HG03060 (cell line): ENCODE data around the gene TAS1R3.

Source experiments
- ATAC-seq: cut with Tn5 transposase; IDR thresholded peaks from one replicate; pipeline ENCODE4 v1.9.1; 2021; ENCODE audit warnings: low read depth, moderate number of reproducible peaks; ENCODE audit not compliant: unreplicated experiment

Gene TAS1R3

DNA sequence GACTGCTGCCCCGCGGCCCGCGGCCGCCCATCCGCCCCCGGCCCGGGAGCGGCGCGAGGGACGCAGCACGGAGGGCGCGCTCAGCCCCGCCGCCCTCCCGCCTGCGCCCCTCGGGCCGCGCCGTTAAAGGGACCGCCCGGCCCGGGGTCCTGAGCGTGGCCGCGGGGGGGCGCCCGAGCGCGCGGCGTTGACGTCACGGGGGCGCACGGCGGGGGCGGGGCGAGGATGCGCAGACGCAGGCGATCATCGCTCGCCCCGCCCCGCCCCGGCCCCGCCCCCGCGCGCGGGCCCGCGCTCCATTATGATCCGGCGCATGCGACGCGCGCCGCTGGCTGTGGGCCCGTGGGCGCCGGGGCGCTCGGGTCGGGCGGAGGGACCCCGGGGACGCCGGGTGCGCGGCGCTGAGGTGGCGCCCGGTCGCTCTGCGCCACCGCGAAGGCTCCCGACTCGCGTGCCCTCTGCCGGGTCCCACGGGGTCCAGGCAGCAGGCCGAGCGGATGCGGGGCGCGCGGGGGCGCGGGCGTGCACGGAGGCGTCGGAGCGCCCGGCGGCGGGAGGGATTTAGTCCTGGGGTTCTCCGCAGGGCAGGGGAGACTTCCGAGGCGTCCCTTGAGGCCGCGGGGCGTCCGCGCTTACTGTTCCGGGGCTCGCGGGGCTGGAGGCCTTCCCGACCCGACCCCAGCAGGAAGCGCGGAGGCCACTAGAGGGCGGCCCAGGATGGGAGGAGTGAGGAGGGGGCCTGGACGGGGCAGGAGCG is 18.4 kb downstream of the TAS1R3 start, which contains the start of gene DVL1:
DVL1 (minus strand) TSS at position 163 of the 757 bp plus-strand sequence. CDS start 353 bp downstream, outside the sequence.
- no peak for ATAC-seq

DNA sequence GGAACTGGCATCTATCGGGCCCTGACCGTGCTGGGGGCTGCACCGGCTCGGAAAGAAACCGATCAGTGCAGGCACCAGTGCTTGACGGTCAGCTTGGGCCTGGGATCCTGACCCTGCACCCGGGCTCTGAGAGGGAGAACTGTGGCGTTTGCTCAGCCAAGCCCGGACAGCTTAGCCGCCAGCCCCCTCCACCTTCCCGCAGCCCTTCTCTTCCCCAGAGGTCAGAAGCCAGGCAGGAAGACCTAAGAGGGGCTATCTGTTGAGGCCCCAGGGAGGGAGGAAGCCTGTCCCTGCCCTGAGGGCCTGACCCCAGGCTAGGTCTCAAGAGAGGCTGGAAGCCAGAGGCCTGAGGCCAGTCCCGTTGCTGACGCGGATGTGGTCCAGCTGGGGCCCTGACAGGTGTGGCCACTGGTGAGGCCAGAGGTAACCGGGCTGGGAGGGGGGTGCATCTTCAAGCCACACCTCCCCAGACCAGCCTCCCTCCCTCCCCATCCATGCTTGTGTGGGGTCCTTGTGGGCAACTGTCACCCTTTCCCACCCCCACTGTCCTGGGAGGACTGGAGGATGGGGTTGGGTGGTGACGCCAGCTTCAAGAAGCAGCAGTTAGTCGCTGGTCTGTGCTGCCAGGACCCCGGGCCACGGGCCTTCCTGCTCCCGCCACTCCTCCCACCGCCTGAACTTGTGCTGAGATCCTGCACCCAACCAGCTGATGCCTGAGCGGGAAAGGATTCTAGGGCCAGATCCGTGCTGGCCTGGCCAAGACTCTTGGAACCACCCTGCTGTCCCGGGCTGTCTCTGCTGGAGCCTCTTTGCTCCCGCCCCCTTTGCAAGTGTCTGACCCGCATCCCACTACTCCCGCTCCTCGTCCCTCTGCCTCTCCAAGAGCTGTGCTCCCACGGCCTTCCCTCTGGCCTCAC is 20.7 kb downstream of the TAS1R3 start:
- ATAC-seq: no peak

DNA sequence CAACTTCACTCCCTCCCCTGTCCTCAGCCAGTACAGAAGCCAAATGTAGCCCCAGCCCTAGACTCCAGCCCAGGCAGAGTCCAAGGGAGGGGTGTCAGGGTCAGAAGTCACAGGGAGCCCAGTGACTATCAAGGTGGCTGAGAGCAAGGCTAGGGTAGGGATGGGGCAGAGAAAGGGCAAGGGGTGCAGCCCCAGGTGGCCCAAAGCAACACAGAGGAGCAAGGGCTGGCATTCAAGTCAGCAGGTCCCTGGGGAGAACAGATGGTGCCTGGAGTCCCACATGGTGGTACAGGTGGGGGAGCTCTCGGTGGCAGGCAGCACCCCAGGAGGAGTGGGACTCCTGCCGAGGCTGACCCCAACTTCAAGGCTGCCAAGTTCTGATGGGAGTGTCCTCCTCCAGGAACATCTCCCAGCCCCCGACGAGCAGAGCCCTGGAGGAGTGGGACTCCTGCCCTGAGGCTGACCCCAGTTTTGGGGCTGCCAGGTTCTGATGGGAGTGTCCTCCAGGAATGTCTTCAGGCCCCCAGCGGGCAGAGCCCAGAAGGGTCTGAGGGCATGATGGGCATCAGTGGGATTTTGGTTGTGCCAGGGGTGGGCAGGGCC is 21.8 kb downstream of the TAS1R3 start:
- no peak for ATAC-seq

DNA sequence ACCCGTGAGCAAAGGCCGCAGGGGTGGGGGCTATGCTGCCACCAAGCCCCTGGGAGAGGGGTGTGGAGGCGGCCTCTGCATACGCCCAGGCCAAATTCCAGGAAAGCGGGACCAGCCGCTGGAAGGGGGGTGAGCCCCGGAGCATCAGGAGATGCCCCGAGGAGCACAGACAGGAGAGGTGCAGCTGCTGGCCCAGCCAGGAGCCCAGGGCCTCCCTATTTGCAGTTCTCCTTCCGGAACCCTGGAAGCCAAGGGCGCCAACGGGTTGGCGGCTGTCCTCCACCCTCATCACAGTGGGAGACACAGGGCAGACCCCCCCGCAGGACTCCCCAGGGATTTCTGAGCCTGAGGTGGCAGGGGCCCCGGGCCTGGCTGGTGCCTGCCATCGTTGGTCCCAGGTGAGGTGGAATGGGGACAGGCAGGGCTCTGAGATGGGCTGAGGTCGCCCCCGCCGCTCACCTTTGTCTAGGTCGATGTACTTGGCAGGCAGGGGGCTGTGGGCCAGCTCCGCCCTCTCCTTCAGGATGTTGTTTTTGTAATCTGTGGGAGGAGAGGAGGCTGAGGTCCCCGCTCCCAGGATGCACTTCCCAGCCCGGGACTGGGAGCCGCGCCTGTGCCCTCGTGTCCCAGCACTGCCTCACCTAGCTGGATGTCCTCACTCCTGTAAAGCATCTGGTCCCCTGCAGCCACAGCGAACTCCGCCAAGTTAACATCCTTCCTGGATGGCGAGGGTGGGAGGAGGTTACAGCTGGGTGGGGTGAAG is 22.5 kb downstream of the TAS1R3 start:
- no peak for ATAC-seq

DNA sequence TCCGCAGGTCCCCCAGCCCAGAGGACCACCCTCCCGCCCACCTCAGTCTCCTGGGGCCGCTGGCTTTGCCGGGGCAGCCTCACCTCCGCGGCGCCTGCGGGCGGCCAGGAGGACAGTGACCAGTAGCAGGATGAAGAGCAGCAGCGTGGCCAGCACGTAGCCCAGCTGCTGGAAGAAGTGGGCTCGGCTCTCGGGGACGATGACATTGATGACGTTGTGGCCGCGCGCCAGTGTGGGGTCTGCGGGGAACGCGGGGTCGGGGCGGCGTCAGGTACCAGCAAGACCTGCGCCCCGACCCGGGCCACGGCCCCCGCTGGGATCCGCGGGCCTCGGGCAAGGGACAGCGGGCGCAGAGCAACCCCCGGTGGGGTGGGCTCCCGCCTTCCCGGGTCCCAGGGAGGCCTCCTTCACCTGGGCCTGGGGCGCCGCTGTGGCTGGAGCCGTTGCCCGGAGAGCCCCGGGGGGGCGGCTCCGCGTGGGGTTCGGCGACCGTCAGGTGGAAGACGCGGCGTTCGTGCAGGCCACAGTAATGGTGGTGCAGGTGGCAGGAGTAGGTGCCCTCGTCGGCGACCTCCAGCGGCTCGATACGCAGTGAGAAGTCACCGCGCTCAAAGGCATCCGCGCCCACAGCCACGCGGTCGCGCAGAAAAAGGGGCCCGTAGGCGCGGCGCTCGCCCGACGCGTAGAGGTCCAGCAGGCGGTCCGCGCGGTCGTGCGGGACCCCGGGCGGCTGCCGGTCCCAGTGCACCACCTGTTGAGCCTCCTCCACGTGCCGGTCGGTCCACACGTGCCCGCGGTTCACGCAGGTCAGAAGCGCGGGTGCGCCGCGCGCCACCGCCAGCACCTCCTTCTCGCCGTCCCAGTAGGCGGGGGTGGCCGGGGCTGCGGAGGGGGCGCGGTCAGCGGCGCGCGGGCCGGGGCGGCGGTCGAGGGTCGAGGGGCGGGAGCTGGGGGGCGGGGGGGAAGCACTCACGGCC is 23.5 kb downstream of the TAS1R3 start:
- no peak for ATAC-seq

DNA sequence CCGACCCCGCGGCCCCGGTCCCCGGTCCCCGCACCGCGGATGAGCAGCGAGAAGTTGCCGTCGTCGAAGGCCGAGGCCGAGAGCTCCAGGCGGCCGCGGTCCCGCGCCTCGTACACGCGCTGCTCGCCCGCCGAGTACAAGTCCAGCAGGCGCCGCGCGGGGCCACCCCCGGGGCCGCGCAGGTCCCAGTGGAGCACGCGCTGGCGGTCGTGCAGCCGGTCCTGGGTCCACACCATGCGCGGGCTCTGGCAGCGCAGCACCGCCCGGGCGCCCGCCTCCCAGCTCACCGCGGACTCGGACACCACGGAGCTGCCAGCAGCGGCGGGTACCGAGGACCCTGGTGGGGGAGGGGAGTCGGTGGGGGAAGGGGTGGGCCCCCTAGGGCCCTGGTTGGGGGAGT is 24.3 kb downstream of the TAS1R3 start:
- no peak for ATAC-seq

DNA sequence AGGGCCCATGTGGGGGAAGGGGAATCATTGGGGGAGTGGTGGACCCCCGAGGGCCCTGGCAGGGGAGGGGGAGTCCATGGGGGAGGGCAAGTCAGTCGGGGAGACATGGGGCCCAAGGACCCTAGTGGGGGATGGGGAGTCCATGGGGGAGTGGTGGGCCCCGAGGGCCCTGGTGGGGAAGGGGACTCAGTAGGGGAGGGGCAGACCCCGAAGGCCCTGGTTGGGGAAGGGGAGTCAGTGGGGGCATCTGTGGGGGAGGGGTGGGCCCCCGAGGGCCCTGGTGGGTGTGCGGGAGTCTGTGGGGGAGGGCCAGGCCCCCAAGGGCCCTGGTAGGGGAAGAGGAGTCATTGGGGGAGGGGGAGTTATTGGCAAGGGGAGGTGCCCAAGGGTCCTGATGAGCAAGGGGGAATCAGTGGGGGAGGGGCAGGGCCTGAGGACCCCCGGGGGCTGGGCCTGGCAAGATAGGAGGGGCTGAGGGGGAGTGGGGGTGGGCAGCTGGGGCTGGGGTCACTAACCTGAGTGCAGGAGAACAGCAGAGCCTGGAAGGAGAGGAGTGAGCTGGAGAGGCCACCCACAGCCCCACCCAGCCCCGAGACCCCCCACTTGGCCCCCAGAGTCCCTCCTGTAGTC is 25.2 kb downstream of the TAS1R3 start:
- no peak for ATAC-seq

DNA sequence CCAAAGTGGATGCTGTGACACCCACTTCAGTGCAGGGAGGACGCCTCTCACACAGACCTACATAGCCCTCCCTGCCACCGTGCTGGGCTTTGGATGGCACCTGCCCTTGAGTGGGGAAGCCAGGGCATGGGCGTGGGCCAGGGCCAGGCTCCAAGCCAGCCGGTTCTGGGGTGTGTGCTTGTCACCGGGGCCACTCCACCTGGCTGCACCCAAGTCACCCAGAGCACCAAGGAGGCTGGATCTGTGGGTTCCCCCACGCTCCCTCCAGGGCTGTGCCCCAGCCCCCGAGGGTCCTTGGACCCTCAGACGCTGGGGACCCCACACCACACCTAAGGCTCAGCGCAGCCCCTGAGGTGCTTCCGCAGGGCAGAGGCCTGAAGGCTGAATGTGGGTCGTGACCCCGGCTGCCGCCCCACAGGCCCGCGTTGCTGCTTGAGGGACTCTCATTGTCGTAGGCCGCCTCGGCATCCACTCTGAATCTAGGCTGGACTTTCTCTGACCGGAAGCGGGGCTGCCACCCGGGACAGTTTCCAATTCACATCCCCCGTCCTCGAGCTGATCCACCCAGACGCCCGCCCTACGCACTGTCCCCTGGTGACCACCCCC is 25.8 kb downstream of the TAS1R3 start:
- no peak for ATAC-seq

DNA sequence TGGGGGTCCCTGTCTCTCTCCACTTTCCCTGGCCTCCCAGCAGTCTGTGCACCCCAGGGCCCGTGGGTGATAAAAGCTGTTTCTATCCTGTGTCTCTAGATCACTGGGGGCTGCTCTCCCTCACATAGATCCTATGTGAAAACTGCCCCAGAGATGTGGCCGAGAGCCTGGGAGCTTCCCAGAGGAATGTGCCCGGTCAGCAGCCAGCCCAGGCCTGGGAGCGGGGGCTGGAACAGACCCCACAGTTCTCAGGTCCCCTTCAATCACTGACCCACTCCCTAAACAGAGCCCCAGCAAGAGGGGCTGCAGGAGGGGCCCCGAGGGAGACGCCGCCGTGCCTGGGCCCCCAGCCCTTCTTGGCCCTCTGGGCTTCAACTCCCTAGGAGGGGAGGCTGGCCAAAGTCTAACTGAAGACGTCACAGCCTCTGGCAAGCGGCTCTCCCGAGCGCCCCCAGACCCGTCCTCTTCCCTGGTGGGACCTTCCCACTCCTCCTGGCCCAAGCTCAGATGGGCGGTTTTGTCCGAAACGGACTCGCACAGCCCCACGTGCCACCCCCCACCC is 26.9 kb downstream of the TAS1R3 start:
- no peak for ATAC-seq

DNA sequence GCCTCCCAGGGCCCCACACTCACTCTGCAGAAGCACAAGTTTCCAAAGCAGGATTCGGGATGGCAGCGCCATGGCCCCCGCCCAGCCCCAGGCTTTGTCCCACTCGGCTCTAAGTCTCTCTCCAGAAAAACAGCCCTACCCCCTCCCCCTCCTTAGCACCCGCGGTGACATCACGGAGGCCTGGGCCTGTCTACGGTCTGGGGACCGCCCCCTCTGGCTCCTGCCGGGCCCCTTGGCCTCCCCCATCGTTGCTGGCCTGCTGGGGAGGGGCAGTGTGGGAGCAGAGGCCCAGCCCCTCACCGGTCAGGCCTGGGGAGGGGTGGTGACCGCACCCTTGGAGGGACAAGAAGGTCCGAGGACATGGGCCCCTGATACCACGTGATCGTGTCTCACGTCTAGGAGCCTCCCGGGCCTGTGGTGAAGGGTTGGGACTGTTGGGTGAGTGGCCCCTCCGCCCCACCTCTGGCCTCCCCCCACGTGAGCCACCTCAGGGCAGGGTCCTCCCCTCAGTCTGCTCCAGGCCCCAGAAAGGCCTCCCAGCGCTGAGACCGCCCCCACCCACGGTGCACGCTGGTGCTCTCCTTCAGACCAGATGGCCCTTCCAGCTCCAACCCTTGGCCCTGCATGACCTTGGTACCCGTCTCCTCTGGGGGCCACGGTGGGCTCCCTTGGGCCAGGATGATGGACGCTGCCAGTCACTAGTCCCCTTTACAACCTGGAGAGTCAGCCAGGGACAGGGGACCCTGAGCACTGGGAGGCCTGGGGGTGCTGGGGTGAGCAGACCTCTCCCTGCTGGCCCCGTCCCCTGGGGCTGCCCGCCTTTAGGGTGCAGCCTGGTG is 27.6 kb downstream of the TAS1R3 start, which contains the start of gene MXRA8:
MXRA8 (minus strand) TSS at position 123 of the 839 bp plus-strand sequence; CDS start at position 72, 51 bp downstream.
- no peak for ATAC-seq

DNA sequence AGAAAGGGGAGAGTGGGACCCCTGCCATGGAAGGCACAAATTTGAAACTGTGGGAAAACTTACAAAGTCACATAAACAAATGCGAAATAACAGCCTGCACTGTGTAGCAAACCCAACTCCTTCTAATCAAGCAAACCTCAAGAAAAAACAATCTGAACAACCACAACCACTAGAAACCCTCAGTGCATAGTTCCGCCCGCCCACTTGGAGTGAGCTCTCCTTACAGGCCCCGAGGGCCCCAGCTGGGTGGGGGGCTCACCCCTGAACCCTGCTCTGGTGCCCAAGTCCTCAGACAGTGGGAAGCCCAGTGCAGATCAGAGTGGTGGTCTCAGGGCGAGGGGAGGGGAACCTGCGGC is 28.2 kb downstream of the TAS1R3 start:
- no peak for ATAC-seq

DNA sequence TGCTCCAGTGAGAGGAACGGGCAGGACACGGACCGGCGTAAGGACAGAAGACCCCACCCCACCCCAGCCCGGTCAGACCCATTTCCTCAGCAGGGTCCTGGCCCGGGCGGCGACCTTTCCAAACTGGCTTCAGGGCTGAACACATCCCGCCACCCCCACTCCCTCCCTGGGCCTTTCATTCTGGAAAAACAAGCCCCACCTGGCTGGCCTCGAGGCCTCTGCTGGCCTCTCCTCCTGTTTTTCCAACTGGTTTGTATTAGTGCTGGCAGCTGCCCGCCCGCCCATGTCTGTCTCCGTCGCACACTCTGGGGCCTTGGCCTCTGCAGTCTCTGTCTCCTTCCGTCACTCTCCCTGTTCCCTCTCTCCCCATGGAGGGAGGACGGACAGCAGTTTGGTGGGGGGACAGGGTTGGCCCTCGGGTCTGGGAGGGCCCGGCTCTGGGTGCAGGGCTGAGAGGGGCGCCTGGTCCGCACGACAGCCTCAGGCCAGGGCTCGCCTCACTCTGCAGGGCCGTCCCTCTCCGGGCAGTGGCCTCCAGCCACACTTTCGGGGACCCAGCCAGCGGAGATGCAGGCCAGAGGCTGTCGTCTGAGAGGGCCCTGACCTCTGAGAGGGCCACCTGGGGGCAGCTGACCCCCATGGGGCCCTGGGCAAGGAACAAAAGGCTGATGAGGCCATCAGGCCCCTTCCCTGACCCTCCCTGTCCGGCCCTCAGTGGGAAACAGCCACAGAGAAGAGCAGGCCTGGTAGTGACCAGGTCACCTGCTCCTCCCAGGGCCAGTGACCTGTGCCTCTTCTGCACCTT is 28.8 kb downstream of the TAS1R3 start:
- no peak for ATAC-seq

DNA sequence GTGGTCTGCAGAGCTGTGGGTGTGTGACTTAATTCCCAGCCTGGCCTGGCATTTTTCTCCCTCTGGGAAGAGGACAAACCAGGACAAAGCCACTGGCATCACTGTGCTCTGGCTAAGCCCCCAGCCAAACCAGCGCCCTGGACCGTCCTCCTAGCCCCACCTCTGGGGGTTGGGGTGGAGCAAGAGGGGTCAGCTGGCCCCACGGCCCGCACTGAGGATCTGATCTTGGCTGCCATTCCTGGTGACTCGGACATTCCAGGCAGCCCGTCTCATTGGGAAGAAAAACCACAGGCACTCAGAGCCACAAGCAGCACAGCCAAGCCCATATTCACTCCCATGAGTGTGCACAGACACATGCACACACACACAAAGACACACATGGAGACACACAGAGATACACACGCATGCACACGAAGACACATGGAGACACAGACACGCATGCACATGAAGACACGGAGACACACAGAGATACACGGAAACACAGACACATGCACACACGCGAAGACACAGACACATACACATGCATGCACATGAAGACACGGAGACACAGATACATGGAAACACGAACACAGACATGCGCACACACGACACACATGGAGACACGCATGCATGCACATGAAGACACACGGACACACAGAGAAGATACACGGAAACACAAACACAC is 29.6 kb downstream of the TAS1R3 start:
- ATAC-seq: no peak

DNA sequence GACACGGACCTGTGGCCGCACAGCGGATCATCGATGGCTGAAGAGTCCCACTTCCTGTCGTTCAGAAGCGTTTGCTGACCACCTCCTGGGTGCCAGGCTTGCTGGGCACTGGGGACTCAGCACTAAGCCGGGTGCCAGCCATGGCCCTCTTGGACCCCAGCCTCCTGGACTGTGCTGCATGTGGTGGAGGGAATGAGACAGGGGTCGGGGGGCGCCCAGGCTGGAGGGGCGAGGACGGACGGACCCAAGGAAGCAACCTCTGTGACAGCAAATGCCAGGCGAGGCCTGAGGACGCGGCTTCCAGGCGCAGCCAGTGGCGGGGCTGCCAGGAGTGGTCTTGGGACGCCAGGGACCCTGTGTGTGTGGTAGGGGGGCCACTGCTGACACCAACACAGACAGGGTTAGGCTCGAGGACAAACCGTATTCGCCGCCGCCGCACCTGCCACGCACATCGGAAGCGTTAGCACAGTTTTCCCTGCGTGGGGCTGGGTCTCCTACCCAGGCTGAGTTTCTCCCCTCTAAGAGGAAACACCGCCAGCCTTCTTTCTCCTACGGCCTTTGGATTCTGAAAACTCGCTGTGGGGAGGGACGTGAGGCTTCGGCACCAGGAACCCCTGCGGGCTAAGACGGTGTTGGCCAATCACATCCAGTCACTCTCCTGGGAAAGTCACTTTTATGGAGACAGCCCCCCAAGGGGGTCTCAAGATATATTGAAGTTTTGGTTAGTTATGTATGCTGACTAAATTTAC is 30.3 kb downstream of the TAS1R3 start:
- ATAC-seq: no peak

DNA sequence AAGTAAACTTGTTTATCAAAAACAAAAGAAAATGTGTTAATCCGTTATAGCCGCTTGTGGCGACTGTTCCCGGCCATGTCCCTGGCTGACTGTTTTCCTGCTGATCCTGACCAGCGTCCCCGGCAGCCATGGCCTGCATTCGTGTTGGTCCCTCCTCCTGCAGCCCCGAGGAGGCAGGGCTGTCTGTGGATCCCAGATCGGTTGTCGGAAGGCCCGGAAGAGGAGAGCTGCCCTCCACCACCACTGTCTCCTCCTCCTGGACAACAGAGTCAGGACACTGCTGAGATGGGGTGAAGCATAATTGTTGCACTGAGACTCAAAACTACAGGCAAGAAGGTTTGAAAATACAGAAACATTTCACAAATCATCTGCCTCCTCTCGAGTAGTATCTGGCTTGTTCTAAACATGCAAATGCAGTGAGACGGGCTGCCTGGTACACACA is 30.9 kb downstream of the TAS1R3 start:
- ATAC-seq: no peak
